Inflammatory macrophage (primary cell): ENCODE data around the gene FHIT.
"Not testable (repeated sequence)": the region's sequence is repeated elsewhere in the genome, so short reads cannot be mapped to it uniquely, and the experiment has no call there.

Source experiments
- DNase-seq, 2 donors: peaks; one replicate each; pipeline ENCODE4 v3.0.0-alpha.2; 2020 to 2022

FHIT gene

GRCh38 chr3:61110576-61110975 is 140.7 kb downstream of the FHIT start:
- no peak for DNase-seq

GRCh38 chr3:61108247-61109019 is 142.8 kb downstream of the FHIT start:
- no peak for DNase-seq

GRCh38 chr3:61094608-61095007 is 156.6 kb downstream of the FHIT start:
- DNase-seq: no peak

GRCh38 chr3:61093364-61093763 is 157.9 kb downstream of the FHIT start:
- DNase-seq: no peak

GRCh38 chr3:61092870-61093269 is 158.4 kb downstream of the FHIT start:
- DNase-seq: no peak

GRCh38 chr3:61090389-61091169 is 160.7 kb downstream of the FHIT start:
- DNase-seq: no peak

- no peak for DNase-seq
Measured at GRCh38 chr3:61087465-61087864, 163.8 kb downstream of the FHIT start.

GRCh38 chr3:61081554-61081953 is 169.7 kb downstream of the FHIT start:
- DNase-seq: no peak

- no peak for DNase-seq
Measured at GRCh38 chr3:61080737-61081445, 170.4 kb downstream of the FHIT start.

GRCh38 chr3:61078048-61078752 is 173.1 kb downstream of the FHIT start:
- DNase-seq: no peak

- DNase-seq: no peak
Measured at GRCh38 chr3:61077551-61077950, 173.7 kb downstream of the FHIT start.

GRCh38 chr3:61074783-61075182 is 176.5 kb downstream of the FHIT start:
- DNase-seq: no peak

- no peak for DNase-seq
Measured at GRCh38 chr3:61073566-61074165, 177.6 kb downstream of the FHIT start.

- no peak for DNase-seq
Measured at GRCh38 chr3:61068084-61068483, 183.2 kb downstream of the FHIT start.

GRCh38 chr3:61066800-61067199 is 184.5 kb downstream of the FHIT start:
- DNase-seq: no peak

- DNase-seq: not testable (repeated sequence)
Measured at GRCh38 chr3:61066222-61066621, 185.0 kb downstream of the FHIT start.

- no peak for DNase-seq
Measured at GRCh38 chr3:61065451-61066011, 185.7 kb downstream of the FHIT start.

- no peak for DNase-seq
Measured at GRCh38 chr3:61061092-61061723, 190.0 kb downstream of the FHIT start.

- DNase-seq: no peak
Measured at GRCh38 chr3:61060411-61060861, 190.8 kb downstream of the FHIT start.

GRCh38 chr3:61058836-61059235 is 192.4 kb downstream of the FHIT start:
- peak; percentile 43 to 53 for DNase-seq

- DNase-seq: no peak
Measured at GRCh38 chr3:61057464-61057863, 193.8 kb downstream of the FHIT start.
